A673 (cell line): Measurements from ENCODE around the gene PTPMT1. TPM values are rescaled to one million over a fixed set of nuclear protein-coding genes. Genes with fewer than 3 reads are reported as not detected.

Experiments
- BruUV-seq: library from RNA; stranded (reverse); fragments of 400-500 nt; replicated peaks from 2 replicates; lab custom pipeline; 2021; lab: Mats Ljungman, UMichigan
- CTCF ChIA-PET: fragments of 300-600 bp; sonication (Branson Sonifier 250); formaldehyde crosslinking; loops from one replicate; lab custom pipeline; 2022; ENCODE audit warnings: antibody characterized with exemption; lab: Charles Lee
- POLR2A ChIA-PET: fragments of 300-600 bp; sonication (Branson Sonifier 250); formaldehyde crosslinking; loops from one replicate; lab custom pipeline; 2022; ENCODE audit warnings: antibody characterized with exemption; ENCODE audit not compliant: low non-redundant PET; lab: Charles Lee
- DNase-seq: peaks from one replicate; pipeline ENCODE4 v3.0.0-alpha.2; 2015; ENCODE audit warnings: low spot score
- H3K27ac ChIP-seq: fragments of 200-600 bp; sonication (generic); 2 replicates; pipeline ENCODE4 v1.5.1; 2016; ENCODE audit warnings: mixed run types, low read depth, mild to moderate bottlenecking, mixed read lengths, antibody characterized with exemption, low read length; ENCODE audit not compliant: poor library complexity, severe bottlenecking
- H3K27me3 ChIP-seq: fragments of 200-600 bp; sonication (generic); replicated peaks from 2 replicates; pipeline ENCODE4 v1.6.1; 2017; ENCODE audit warnings: mixed run types, low read depth, mild to moderate bottlenecking, mixed read lengths, antibody characterized with exemption, low read length; ENCODE audit not compliant: insufficient read depth, poor library complexity
- H3K36me3 ChIP-seq: fragments of 200-600 bp; sonication (generic); 2 replicates; pipeline ENCODE4 v1.6.1; 2016; ENCODE audit warnings: mixed run types, mild to moderate bottlenecking, mixed read lengths, antibody characterized with exemption, low read length; ENCODE audit not compliant: insufficient read depth, poor library complexity, severe bottlenecking
- H3K4me1 ChIP-seq: fragments of 200-600 bp; sonication (generic); 2 replicates; pipeline ENCODE4 v1.6.1; 2017; ENCODE audit warnings: mixed run types, mild to moderate bottlenecking, mixed read lengths, antibody characterized with exemption, low read length; ENCODE audit not compliant: insufficient read depth, poor library complexity, severe bottlenecking
- H3K4me3 ChIP-seq: fragments of 200-600 bp; sonication (generic); 2 replicates; pipeline ENCODE4 v1.5.1; 2016; ENCODE audit warnings: low read depth, mixed run types, mild to moderate bottlenecking, mixed read lengths, low read length; ENCODE audit not compliant: poor library complexity, severe bottlenecking
- H3K9me3 ChIP-seq: fragments of 200-600 bp; sonication (generic); 2 replicates; pipeline ENCODE4 v1.6.1; 2016; ENCODE audit warnings: mixed run types, low read depth, mild to moderate bottlenecking, mixed read lengths, antibody characterized with exemption, low read length; ENCODE audit not compliant: poor library complexity, severe bottlenecking
- CTCF ChIP-seq: fragments of 300-800, 200-600 bp; sonication (generic); conservative IDR thresholded peaks from 2 replicates; pipeline ENCODE4 v1.5.1; 2017; ENCODE audit warnings: low read depth, mild to moderate bottlenecking, antibody characterized with exemption, low read length, moderate library complexity, mixed read lengths
- EZH2 ChIP-seq: fragments of 200-600 bp; sonication (generic); IDR thresholded peaks from 2 replicates; pipeline ENCODE4 v1.6.1; 2017; ENCODE audit warnings: borderline replicate concordance, low read depth, mild to moderate bottlenecking, mixed read lengths, antibody characterized with exemption, low read length; ENCODE audit not compliant: poor library complexity, severe bottlenecking
- intact Hi-C: fragments of 100-400 bp; cut with micrococcal nuclease; formaldehyde crosslinking; loops from one replicate; pipeline ENCODE4 v1.10.0; 2022; ENCODE audit not compliant: unreplicated experiment
- total RNA-seq: library from RNA; stranded (reverse); gene quantifications from 2 replicates; pipeline ENCODE4 v1.2.3, GENCODE V29; 2021

Gene PTPMT1
- total RNA-seq, 1 experiment from 2014 or later: 68.1 TPM

GRCh38 chr11:47593934-47594855 lies 28.8 kb downstream of the PTPMT1 start, which contains the start of gene C1QTNF4:
TSS of gene C1QTNF4 (minus strand) at chr11:47594411. CDS start at chr11:47590810, 3,601 bp downstream.
- Histone ChIP-seq H3K4me1 (peaks cover 3% of the 10 kb centered on the region), H3K36me3 (no peaks in the 10 kb centered on the region), H3K27me3 (peaks cover 32% of the 10 kb centered on the region), H3K27ac (no peak within 1 kb of the TSS), H3K9me3 (no peaks in the 10 kb centered on the region), H3K4me3 (peak within 1 kb of the TSS; percentile 51)
- TF ChIP-seq CTCF (no peak), EZH2 (peak; percentile 96)
- no TSS peak for BruUV-seq
- ChIA-PET CTCF (no interaction called here), POLR2A (interaction anchor here (0.6 kb wide), 1 partner anchor 58 kb away, joined by 9 read pairs; no protein-coding TSS in a partner anchor)
- intact Hi-C loops: no loop called here
- no peak for DNase-seq

DNA sequence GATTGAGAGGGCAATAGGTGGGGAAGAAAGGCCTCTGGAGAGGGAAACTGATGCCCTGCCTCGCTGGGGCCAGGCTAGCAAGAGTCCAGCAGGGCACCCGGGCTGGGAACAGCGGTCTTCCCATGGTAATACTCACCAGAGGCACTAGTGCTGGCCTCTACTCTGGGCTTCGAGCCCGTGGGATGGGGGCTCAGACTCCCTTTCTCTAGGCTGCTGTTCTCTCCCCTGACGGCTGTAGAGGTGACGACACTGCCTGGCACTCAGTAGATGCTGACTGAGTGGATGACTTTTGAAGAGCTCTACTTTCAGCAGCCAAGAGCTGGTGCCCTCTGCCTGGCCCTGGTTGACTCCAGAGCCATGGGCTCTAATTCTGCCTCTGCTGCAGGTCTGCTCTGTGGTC lies 29.6 kb downstream of the PTPMT1 start:
- POLR2A ChIA-PET: interaction anchor here (0.6 to 1.1 kb wide), 2 partner anchors 32 to 988 kb away, joined by 3 read pairs; no protein-coding TSS in a partner anchor
- Histone ChIP-seq H3K27ac (no peak overlapping the region), H3K4me1 (peaks cover 10% of the 10 kb centered on the region), H3K9me3 (no peaks in the 10 kb centered on the region), H3K36me3 (no peaks in the 10 kb centered on the region), H3K27me3 (peaks cover 32% of the 10 kb centered on the region), H3K4me3 (no peak overlapping the region)
- no peak for DNase-seq
- CTCF ChIA-PET: no interaction called here
- no TSS peak for BruUV-seq
- intact Hi-C loops: no loop called here
- TF ChIP-seq EZH2 (no peak), CTCF (no peak)

DNA sequence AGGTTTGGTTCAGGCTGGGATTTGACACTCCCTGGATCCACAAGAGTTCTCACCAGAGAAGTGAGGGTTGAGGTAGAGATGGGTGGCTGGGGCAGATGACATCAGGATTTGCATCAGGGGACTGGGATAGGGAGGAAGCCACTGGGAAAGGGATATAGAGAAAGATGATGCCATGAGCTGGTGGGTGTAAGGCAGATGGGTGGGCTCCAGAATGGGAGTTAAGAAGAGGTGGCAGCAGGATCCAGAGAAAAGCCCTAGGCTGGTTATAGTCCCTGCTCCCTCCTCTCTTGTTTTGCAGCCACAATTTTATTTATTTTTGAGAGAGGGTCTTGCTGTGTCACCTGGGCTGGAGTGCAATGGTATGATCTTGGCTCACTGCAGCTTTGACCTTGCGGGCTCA lies 30.6 kb downstream of the PTPMT1 start:
- no peak for DNase-seq
- POLR2A ChIA-PET: interaction anchor here (1.1 kb wide), 1 partner anchor 31 kb away, joined by 3 read pairs; no protein-coding TSS in a partner anchor
- peaks cover 32% of the 10 kb centered on the region for H3K27me3 ChIP-seq
- CTCF ChIA-PET: no interaction called here
- intact Hi-C loops: no loop called here
- H3K4me1 ChIP-seq: peaks cover 10% of the 10 kb centered on the region
- no peaks in the 10 kb centered on the region for H3K36me3 ChIP-seq
- no TSS peak for BruUV-seq
- H3K4me3 ChIP-seq: no peak overlapping the region
- H3K9me3 ChIP-seq: no peaks in the 10 kb centered on the region
- no peak overlapping the region for H3K27ac ChIP-seq
- TF ChIP-seq EZH2: no peak
- TF ChIP-seq CTCF: no peak
